Fibroblast of skin of back (primary cell): ENCODE data around the gene FILIP1L.

Experiments
- DNase-seq: peaks from one replicate; pipeline ENCODE4 v3.0.0-alpha.2; 2013

The FILIP1L gene

DNA sequence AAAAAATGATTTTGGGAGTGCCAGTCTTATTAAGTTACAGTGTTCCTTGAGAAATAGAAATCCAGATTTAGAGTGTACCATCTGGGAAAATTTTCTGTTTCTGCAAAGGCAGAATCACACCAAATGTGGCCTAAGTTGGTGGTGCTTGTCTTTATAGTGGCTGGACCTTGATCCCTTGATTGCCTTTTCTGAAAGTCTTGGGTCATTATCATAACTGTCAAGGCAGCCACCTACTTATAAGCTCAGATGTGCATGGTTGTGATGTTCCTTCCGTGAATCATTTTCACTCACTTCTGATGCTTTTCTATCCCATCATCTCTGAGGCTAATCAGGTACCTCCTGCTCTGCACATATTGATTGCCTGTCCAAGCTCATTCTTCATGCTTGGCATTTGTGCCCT lies 276.6 kb downstream of the FILIP1L start:
- no peak for DNase-seq

- DNase-seq, result no peak
Measured at GRCh38 chr3:99836681-99837080, 277.6 kb downstream of the FILIP1L start.

- no peak for DNase-seq
Measured at GRCh38 chr3:99834211-99834957, 279.9 kb downstream of the FILIP1L start.

DNA sequence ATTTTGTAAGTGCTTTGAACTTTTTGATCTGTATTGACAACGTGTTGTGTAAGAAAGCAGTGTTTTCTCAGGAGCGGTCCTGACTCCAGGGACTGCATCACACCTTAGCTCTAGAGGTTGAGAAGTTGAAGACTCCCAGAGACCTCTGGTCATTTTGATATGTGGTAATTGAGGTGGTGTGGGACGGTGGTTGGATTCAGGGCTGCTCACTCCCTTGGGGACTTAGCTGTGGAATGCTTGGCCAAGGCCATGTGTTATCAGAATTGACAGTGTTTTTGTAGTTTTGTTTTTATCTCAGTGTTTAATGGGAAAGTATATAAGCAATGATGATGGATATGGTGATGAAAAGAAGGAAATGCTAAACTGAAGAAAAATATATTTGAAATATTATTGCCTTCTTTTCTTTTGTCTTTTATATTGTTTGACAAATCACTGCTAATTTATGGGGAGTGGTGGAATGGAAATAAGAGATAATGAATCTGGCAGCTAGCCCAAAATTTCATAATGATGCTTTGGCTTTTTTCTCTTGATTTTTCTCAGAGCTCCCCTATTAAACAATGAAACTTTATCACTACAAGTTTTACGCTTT lies 280.6 kb downstream of the FILIP1L start:
- no peak for DNase-seq

GRCh38 chr3:99829844-99830243 lies 284.5 kb downstream of the FILIP1L start:
- no peak for DNase-seq

DNA sequence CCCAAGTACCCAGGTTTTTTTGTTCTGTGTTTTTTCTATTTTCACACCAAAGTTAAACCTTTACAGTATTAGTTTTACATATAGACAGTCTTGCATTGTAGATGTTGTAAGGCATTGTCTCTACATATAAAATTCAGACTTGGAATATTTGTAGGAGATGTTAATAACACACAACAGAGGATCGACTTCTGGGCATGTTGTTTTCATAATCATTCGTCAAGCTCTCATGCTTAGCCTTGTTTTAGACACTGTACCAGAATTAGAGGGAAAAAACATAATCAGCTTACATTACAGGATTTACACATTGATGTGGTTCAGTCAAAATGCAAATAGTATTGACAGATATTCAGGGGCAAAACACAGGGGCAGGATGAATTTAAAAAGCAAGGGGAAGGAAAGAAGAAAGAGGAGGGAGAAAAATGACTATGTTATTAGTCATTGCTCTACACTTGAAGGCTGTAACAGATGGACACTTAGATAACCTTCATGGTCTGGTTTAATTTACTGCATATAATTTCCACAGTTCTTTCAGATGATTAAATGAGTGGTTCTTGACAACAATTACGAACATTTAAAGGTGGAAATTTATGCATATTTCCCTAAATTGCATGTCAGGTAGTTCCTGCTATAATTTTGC lies 289.2 kb downstream of the FILIP1L start:
- DNase-seq, result peak; percentile 45

GRCh38 chr3:99823723-99824711 lies 290.3 kb downstream of the FILIP1L start:
- no peak for DNase-seq

DNA sequence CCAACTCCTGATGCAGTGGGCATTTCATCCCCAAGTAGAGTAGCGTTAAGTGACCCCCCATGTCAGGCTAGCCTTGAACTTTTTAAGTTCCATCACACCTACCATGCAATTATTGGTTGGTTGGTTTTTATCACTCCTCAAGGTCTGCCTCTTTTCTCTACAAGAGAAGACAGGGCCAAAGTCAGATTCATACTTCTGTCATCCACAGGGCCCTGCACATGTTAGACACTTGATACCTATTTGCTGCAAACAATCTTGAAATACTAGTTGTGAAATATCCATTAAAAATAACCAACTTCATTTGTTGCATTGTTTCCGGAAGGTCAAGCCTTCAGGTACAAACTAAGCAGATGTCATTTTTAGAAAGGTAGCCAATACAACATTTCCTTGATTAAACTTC lies 295.5 kb downstream of the FILIP1L start:
- DNase-seq, result no peak

- peak; percentile 90 for DNase-seq
Measured at GRCh38 chr3:99817437-99818240, 296.7 kb downstream of the FILIP1L start, which contains the start of gene CMSS1. Gene CMSS1, plus strand, starts transcription at chr3:99817862.

DNA sequence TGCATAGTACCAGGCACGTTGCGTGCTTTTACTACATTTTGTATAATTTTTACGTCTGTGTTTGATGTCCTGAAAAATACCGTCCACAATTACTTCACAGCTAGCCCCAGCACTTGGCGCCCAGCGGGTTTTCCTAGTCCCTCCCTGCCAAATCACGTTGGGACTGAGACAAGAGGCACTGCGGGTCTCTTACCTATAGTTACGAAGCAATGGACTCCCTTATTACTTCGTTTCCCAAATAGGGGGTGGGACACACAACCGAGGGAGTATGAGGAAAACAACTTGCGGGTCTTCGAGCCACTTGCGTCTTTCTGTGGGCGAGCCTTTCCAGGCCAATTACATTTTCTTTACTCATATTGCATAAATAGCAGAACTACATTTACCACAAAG lies 297.3 kb downstream of the FILIP1L start:
- DNase-seq, result no peak

GRCh38 chr3:99810403-99810802 lies 303.9 kb downstream of the FILIP1L start:
- no peak for DNase-seq

DNA sequence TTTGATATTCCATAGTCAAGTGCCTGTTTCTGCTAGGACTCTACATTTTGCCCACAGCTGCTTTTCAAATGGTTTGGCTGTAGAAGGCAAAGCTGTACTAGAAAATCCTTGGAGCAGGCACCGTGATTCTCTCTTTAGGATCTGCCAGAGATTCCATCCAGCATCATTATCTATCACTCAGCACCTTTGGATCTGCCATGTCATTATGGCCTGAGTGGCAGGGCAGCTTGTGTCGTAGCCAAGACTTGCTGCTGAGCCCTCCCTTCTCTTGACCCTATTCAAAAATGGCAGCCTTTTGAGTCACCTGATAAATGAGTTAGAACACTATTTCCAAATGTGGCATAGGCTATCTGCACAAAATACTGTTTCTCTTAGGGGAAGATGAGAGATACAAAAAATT lies 304.7 kb downstream of the FILIP1L start:
- DNase-seq, result no peak

- DNase-seq, result peak; percentile 74
Measured at GRCh38 chr3:99808163-99808794, 306.0 kb downstream of the FILIP1L start.

GRCh38 chr3:99805160-99805559 lies 309.1 kb downstream of the FILIP1L start:
- DNase-seq, result no peak

GRCh38 chr3:99803297-99803696 lies 311.0 kb downstream of the FILIP1L start:
- no peak for DNase-seq

DNA sequence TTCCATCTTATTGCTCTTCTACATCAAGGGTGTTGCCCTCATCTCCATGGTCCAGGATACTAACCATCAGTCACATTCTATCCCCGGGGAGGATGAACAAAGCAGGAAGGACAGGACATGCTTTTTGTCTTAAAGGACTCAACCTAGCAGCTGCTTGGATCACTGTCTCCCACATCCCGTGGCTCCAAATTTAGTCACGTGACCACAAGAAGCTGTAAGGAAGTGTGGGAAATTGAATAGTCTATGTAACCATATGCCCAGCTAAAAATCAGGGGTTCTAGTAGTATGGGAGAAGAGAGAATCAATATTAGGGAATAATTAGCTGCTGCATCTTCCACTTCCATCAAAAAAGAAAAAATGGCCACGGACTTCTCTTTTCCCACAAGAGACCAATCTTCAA lies 314.9 kb downstream of the FILIP1L start:
- no peak for DNase-seq

- DNase-seq, result no peak
Measured at GRCh38 chr3:99795573-99795972, 318.7 kb downstream of the FILIP1L start.

GRCh38 chr3:99794485-99794884 lies 319.8 kb downstream of the FILIP1L start:
- no peak for DNase-seq

DNA sequence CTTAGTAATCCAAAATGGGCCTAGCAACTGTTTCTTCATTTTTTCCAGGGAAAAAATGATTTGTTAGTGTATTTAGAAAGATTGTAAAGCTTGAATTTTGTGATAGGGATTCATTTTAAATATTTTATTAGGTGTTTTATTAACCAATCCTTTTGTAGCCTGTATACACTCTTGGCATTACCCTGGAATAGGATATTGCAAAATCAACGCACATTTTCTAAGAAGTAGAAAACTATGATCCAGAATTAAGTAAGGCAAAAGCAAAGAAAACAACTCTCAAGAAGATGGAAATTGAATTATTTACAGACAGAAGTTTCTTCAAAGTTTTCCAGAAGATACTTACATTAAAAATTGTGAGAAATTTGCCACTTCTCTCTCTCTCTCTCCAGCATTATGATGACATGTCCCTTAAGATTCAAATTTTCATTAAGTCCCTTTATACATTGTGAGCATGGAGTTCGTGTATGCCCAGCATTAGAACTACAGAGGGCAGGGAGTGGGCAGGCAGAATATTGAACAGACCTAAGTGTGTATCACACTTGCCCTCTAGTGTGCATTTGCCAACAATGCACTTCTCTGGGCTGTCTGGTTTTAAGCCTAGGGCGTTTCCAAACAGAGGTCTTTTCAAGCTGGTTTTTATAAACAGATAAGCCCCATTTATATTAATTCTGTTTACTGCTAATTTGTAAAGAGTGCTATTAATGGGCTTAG lies 325.1 kb downstream of the FILIP1L start:
- peak; percentile 72 for DNase-seq
